Stimulated activated CD8-positive, alpha-beta memory T cell treated with anti-CD3 and anti-CD28 coated beads, Interleukin-15, amount 100 ng/mL, for 1 hour (primary cell): ENCODE data around the gene SGMS1.
"Not testable (repeated sequence)": the region's sequence is repeated elsewhere in the genome, so short reads cannot be mapped to it uniquely, and the experiment has no call there.

Experiments
- DNase-seq: peaks from one replicate; pipeline ENCODE4 v3.0.0-alpha.2; 2020; ENCODE audit warnings: low read depth

The SGMS1 gene

GRCh38 chr10:50536617-50537240 is 87.0 kb downstream of the SGMS1 start:
- DNase-seq: no peak

DNA sequence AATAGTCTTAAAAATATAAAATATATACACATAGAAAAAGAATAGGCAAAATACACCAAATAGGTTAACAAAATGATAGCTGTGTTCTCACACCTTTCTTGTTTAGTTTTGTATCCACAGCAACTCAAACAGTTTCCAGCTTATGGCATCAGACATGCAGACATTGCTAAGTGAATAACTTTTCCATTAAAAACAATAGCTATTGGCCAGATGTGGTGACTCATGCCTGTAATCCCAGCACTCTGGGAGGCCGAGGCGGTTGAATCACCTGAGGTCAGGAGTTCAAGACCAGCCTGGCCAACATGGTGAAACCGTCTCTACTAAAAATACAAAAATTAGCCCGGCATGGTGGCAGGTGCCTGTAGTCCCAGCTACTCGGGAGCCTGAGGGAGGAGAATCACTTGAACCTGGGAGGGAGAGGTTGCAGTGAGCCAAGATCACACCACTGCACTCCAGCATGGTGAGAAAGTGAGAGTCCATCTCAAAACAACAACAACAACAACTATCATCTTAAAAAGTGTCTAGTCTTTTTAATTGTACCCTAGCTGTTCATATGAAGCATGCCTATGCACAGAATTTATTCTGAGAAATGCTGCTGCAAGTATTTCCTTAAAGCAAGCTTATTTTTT is 88.9 kb downstream of the SGMS1 start:
- DNase-seq: not testable (repeated sequence)

- DNase-seq: no peak
Observed at GRCh38 chr10:50533296-50533695, 90.5 kb downstream of the SGMS1 start.

DNA sequence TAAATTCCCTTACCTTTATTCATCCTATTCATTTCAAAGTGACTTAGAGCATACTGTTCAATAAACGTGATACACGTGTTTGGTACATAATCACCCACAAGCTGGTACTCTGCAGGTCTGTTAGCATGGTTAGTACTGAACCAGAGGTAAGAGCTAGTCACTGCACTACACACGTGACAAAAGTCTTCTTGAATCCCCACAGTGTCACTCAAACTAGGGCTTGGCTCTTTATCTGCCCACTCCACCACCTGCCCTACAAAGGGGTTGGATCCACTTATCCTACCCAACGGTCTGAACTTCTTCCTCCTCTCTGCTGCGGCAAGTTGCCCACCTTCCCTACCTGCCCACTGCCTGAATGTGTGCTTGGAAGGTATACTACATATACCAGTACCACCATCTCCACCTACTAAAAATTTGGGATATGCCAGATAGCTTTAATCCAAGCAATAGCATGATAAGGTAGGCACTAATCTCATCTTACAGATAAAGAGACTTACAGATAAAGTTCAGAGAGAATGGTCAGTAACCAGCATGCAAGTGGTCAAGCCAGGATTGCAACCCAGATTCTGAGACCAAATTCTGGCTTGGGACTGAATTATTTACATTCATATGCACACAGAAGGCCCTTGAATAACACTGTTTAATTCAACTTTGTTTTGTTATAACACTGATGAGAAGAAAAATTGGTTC is 92.2 kb downstream of the SGMS1 start:
- DNase-seq: no peak

DNA sequence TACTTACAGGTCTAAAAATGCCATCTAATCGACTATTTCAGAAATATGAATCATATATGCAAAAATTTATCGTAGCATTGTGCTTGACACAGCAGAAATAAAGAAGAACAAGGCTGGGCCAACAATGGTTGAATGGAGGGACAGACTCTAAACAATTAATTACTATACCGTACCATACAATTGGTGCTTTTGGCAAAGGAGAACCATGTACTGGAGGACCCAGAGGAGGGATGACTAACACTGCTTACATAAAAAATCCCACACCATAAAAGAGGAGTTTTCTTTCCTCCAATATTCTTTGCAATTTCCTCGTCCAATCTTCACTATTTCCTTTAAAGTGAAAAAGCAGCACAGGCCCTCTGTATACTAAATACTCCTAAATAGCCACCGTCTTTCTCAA is 94.1 kb downstream of the SGMS1 start:
- no peak for DNase-seq

DNA sequence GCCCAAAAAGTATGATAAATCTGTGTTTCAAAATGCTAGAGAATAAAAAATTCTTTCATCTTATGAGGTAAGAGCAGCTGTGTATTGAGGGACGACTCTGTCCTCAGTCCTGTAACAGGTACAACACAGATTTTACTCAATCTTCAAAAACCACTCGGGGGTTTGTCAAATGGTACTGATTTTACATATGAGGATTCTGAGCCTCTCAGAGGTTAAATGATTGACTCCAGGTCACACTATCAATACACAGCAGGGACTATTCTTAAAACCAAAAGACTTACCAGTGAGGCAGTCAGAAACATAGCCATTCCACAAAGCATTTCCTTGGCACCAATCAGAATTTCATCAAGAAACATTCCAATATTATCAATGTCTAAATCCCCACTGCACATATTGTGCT is 95.5 kb downstream of the SGMS1 start:
- DNase-seq: no peak

GRCh38 chr10:50527442-50528043 is 96.2 kb downstream of the SGMS1 start:
- no peak for DNase-seq

- DNase-seq: no peak
Observed at GRCh38 chr10:50526185-50526584, 97.6 kb downstream of the SGMS1 start.

DNA sequence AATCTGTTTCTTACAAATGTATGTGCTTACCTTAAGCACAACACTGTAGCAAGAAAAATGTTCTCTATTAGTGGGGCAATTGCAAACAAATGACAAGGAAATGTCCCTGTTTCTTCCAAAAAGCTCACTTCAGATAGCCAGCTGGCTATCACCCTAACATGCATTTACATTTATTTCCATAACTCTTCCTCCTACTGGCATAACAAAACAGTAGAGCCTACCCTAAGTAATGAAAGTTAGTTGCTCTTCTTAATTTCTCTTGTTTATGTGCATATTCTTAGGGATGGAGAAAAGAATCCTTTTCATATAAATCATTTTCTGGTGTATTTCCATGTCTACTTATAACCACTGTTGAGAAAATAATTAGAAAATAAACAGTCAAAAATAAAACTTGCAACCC is 100.4 kb downstream of the SGMS1 start:
- no peak for DNase-seq

DNA sequence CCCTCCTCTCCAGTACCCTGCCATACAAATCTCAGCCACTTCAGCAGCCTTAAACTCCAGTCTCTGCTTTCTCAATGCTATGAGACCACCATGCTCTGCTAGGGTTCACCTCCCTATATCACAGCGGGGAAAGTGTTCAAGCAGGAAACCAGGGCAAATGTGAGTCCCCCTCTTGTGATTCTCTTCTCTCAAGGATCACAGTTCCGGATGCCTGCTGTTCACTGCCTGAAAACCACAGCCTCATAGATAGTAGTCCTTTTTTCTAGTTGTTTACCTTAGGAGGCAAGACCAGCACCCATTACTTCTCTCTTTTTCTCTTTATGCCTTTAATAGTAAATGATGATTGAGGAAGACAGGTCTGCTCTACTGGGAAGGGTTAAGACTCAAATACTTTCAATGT is 100.8 kb downstream of the SGMS1 start:
- DNase-seq: no peak

- DNase-seq: no peak
Observed at GRCh38 chr10:50520115-50520514, 103.6 kb downstream of the SGMS1 start.

GRCh38 chr10:50517626-50518025 is 106.1 kb downstream of the SGMS1 start:
- no peak for DNase-seq

DNA sequence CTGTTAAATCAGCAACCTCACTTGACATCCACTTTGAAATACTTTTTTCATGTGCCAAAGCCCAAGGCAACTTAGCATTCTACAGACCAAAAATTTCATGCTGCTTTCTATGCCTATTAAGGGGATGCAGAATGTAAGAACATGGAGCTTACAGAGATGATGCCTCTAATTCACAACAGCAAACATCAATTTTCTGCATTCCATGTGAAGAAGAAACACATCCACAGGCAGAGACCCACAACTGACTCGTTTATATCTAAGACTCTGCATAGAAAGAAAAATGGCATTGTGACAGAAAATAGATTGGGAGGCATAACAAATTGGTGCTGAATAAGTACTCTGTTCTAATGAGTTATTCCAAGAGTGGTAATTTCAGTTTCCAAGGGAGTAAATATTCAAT is 107.6 kb downstream of the SGMS1 start:
- DNase-seq: no peak

DNA sequence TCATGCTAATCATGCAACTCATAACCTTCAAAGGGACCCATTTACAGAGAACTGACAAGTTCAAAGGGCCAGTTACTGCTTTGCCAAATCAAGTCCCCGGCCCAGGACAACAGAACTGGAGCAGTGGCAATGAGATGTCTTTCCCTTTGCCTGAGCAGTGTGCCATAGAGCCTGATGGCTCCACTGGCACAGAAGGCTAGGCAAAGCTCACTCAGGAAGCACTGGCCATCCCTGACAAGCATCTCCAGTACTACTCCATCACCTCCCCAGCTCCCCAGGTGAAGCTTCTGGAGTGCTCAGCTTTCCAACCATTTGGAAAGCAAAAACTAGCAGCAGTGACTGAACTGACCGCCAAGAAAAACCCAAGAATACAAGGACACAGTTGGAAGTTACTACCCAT is 108.3 kb downstream of the SGMS1 start:
- no peak for DNase-seq

DNA sequence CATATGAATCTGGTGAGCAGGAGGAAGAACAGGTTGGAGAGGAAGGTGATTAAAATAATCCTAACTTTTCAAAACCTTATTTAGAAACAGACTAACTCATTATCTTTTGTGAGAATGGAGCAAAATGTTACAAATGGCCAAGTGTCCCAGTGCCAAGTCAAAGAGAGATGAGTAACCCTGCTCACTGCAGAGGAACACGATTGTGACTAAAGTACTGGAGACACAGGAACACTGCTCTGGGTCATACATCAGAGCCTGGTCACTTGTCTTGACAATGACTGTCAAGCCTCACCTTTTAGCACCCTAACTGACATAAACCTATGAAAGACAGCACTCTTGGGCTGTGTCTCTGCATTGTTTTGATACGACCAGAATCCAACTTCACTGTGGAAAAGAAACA is 108.8 kb downstream of the SGMS1 start:
- DNase-seq: no peak

DNA sequence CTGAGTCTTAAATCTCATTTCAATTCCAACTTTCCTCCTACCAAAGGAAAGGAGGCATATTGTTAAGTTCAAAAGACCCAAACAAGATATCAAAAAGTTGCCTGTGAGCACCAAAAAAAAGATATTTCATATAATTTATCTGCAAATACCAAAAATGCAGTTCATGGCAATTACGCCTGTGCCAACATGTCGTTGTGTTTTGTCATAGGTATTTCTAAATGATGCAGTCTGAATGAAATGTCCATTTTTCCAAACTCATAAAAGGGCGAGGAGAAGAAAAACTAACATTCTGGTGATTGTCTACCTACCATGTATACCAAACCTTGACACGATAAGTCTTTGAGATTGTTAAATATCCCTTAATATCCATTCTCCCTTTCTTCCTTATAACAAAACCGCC is 109.8 kb downstream of the SGMS1 start:
- DNase-seq: no peak

- DNase-seq: no peak
Observed at GRCh38 chr10:50512743-50513416, 110.9 kb downstream of the SGMS1 start.

DNA sequence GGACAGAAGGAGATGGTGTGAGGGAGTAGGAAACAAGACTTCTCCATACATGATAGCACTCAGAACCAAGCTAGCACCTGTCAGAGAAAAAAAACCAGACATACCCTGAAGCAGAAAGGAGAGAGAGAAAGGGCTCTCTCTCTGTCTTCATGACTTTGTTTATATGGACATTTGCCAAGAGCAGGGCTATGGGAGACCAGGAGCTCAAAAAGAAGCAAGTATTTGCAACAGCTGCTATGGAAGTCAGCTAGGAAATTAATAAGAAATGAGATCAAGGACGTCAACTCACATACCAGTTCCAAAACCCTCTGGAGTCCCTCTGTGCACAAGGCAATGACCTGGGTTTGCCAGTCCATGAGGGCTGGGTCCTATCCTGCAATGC is 111.6 kb downstream of the SGMS1 start:
- DNase-seq: no peak

- DNase-seq: no peak
Observed at GRCh38 chr10:50511492-50512213, 112.1 kb downstream of the SGMS1 start.

DNA sequence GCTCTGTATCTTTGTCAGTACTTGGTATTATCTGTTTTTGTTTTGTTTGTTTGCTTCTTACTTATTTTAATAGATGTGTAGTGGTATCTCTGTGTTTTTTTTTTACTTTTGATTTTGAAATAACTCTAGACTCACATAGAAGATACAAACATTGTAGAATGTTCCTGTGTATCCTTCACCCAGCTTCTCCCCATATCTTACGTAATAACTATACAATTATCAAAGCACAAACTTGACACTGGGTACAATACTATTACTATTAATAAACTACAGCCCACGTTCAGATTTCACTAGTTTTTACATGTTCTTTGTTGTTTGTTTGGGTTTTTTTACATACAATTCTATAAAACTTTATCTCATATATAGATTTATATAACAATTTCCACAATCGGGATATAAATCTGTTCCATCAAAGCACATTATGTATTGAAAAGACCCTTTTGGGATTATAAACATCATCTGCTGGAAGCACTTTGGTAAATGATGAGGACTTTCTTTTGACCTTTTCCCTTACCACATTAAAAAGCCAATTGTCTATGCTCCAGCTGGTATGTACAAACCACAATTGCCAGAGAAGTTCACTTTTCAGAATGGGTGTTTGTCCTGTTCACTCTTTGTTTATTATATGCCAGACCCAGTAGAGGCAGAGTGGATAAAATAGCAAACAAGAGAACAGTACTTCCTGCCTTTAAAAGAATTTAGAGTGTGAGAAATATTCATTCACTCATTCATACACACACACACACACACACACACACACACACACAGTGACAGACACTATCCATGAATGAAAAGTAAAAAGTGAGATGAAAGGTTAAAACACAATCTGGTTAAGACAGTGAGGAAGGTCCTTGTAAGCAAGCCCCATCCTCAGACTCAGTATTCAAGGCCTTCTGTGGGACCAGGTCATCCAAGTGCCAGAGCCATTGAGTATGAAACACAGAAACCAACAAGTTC is 113.0 kb downstream of the SGMS1 start:
- no peak for DNase-seq
